ENCODE data around the gene MTCL1. TPM values are rescaled to one million over a fixed set of nuclear protein-coding genes. Genes with fewer than 3 reads are reported as not detected.

Gene MTCL1
- total RNA-seq, 4 donors from 2014 or later: 12.3 to 35.9 (median 26.1) TPM

GRCh38 chr18:8844721-8845148, 139.4 kb downstream of the MTCL1 start:
- intact Hi-C loops (cut with DNase I; ENCODE audit: low total_unique reads) (no loop called here), in situ Hi-C loops (cut with MboI; ENCODE audit: low pct_ligation_motif_present in 1 of 4, low pct_unique_long_range_greater_than_20kb in 1 of 4, low sequenced_read_pairs in 3 of 4) (no loop called here)
- no peak for TF ChIP-seq CTCF (IDR thresholded peaks at IDR 0.05)
- TF ChIP-seq POLR2A (IDR thresholded peaks at IDR 0.05): no peak
- no peak for DNase-seq
- no peaks in the 10 kb centered on the region for H3K27me3 ChIP-seq
- no peak overlapping the region for H3K4me3 ChIP-seq
- no peaks in the 10 kb centered on the region for H3K4me1 ChIP-seq
- no peaks in the 10 kb centered on the region for H3K36me3 ChIP-seq
- 75% methylated on average over 13 of the region's 16 CpGs; no CpG with 5 or more reads in 1 of the 2 donors for WGBS, 2 donors (ENCODE audit: low coverage in 1 of 2)
- H3K9me3 ChIP-seq: no peaks in the 10 kb centered on the region
- H3K27ac ChIP-seq: no peak overlapping the region

GRCh38 chr18:8845506-8845905, 140.2 kb downstream of the MTCL1 start:
- Histone ChIP-seq H3K27ac (no peak overlapping the region), H3K27me3 (no peaks in the 10 kb centered on the region), H3K4me3 (no peak overlapping the region), H3K9me3 (no peaks in the 10 kb centered on the region), H3K36me3 (no peaks in the 10 kb centered on the region), H3K4me1 (no peaks in the 10 kb centered on the region)
- intact Hi-C loops (cut with DNase I; ENCODE audit: low total_unique reads): no loop called here
- DNase-seq: no peak
- 89% methylated on average over 6 to 7 of the region's 7 CpGs for WGBS, 2 donors (ENCODE audit: low coverage in 1 of 2)
- TF ChIP-seq POLR2A (IDR thresholded peaks at IDR 0.05) (no peak), CTCF (IDR thresholded peaks at IDR 0.05) (no peak), POLR2AphosphoS5 (IDR thresholded peaks at IDR 0.05) (no peak), EP300 (IDR thresholded peaks at IDR 0.05; ENCODE audit: low read depth) (no peak)
- in situ Hi-C loops (cut with MboI; ENCODE audit: low pct_ligation_motif_present in 1 of 4, low pct_unique_long_range_greater_than_20kb in 1 of 4, low sequenced_read_pairs in 3 of 4): no loop called here

GRCh38 chr18:8847066-8847755, 141.9 kb downstream of the MTCL1 start:
- no peaks in the 10 kb centered on the region for H3K9me3 ChIP-seq
- DNase-seq: no peak
- H3K36me3 ChIP-seq: no peaks in the 10 kb centered on the region
- H3K4me3 ChIP-seq: no peak overlapping the region
- peak overlapping the region in 1 of 4 donors; percentile 25 for H3K27ac ChIP-seq
- no peaks in the 10 kb centered on the region for H3K27me3 ChIP-seq
- TF ChIP-seq POLR2A (IDR thresholded peaks at IDR 0.05): no peak
- in situ Hi-C loops (cut with MboI; ENCODE audit: low pct_ligation_motif_present in 1 of 4, low pct_unique_long_range_greater_than_20kb in 1 of 4, low sequenced_read_pairs in 3 of 4): no loop called here
- intact Hi-C loops (cut with DNase I; ENCODE audit: low total_unique reads): no loop called here
- WGBS, 2 donors (ENCODE audit: low coverage in 1 of 2): 79 to 80% methylated on average over 2 to 6 of the region's 6 CpGs
- no peaks in the 10 kb centered on the region for H3K4me1 ChIP-seq

GRCh38 chr18:8847900-8848299, 142.5 kb downstream of the MTCL1 start:
- Histone ChIP-seq H3K4me1 (no peaks in the 10 kb centered on the region), H3K36me3 (no peaks in the 10 kb centered on the region), H3K27ac (peak overlapping the region in 2 of 4 donors; percentile 1 to 25), H3K27me3 (no peaks in the 10 kb centered on the region), H3K4me3 (no peak overlapping the region), H3K9me3 (no peaks in the 10 kb centered on the region)
- DNase-seq: no peak
- intact Hi-C loops (cut with DNase I; ENCODE audit: low total_unique reads): no loop called here
- peak in 2 of 3 donors; percentile 35 to 60 for TF ChIP-seq POLR2AphosphoS5 (IDR thresholded peaks at IDR 0.05)
- no peak for TF ChIP-seq EP300 (IDR thresholded peaks at IDR 0.05; ENCODE audit: low read depth)
- TF ChIP-seq CTCF (IDR thresholded peaks at IDR 0.05): no peak
- TF ChIP-seq POLR2A (IDR thresholded peaks at IDR 0.05): no peak
- 67 to 89% methylated on average over 1 to 5 of the region's 5 CpGs for WGBS, 2 donors (ENCODE audit: low coverage in 1 of 2)
- in situ Hi-C loops (cut with MboI; ENCODE audit: low pct_ligation_motif_present in 1 of 4, low pct_unique_long_range_greater_than_20kb in 1 of 4, low sequenced_read_pairs in 3 of 4): no loop called here

- intact Hi-C loops (cut with DNase I; ENCODE audit: low total_unique reads): no loop called here
- H3K27me3 ChIP-seq: no peaks in the 10 kb centered on the region
- H3K9me3 ChIP-seq: no peaks in the 10 kb centered on the region
- in situ Hi-C loops (cut with MboI; ENCODE audit: low pct_ligation_motif_present in 1 of 4, low pct_unique_long_range_greater_than_20kb in 1 of 4, low sequenced_read_pairs in 3 of 4): no loop called here
- TF ChIP-seq POLR2A (IDR thresholded peaks at IDR 0.05) (no peak), POLR2AphosphoS5 (IDR thresholded peaks at IDR 0.05) (no peak), CTCF (IDR thresholded peaks at IDR 0.05) (no peak), EP300 (IDR thresholded peaks at IDR 0.05; ENCODE audit: low read depth) (no peak)
- 71 to 87% methylated on average over 3 of the region's 3 CpGs for WGBS, 2 donors (ENCODE audit: low coverage in 1 of 2)
- H3K4me1 ChIP-seq: no peaks in the 10 kb centered on the region
- DNase-seq: no peak
- no peak overlapping the region for H3K4me3 ChIP-seq
- H3K36me3 ChIP-seq: no peaks in the 10 kb centered on the region
- H3K27ac ChIP-seq: peak overlapping the region in 1 of 4 donors; percentile 25
Measured at GRCh38 chr18:8848541-8848940, 143.2 kb downstream of the MTCL1 start.
